EL (cell line): ENCODE results near the gene SRPX2.
A peak's percentile ranks its signal among the peaks of the same experiment; 100 is the strongest.

ENCODE experiments used
- DNase-seq: peaks from one replicate; pipeline ENCODE4 v3.0.0-alpha.2; 2016

Gene SRPX2, protein sequence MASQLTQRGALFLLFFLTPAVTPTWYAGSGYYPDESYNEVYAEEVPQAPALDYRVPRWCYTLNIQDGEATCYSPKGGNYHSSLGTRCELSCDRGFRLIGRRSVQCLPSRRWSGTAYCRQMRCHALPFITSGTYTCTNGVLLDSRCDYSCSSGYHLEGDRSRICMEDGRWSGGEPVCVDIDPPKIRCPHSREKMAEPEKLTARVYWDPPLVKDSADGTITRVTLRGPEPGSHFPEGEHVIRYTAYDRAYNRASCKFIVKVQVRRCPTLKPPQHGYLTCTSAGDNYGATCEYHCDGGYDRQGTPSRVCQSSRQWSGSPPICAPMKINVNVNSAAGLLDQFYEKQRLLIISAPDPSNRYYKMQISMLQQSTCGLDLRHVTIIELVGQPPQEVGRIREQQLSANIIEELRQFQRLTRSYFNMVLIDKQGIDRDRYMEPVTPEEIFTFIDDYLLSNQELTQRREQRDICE

DNA sequence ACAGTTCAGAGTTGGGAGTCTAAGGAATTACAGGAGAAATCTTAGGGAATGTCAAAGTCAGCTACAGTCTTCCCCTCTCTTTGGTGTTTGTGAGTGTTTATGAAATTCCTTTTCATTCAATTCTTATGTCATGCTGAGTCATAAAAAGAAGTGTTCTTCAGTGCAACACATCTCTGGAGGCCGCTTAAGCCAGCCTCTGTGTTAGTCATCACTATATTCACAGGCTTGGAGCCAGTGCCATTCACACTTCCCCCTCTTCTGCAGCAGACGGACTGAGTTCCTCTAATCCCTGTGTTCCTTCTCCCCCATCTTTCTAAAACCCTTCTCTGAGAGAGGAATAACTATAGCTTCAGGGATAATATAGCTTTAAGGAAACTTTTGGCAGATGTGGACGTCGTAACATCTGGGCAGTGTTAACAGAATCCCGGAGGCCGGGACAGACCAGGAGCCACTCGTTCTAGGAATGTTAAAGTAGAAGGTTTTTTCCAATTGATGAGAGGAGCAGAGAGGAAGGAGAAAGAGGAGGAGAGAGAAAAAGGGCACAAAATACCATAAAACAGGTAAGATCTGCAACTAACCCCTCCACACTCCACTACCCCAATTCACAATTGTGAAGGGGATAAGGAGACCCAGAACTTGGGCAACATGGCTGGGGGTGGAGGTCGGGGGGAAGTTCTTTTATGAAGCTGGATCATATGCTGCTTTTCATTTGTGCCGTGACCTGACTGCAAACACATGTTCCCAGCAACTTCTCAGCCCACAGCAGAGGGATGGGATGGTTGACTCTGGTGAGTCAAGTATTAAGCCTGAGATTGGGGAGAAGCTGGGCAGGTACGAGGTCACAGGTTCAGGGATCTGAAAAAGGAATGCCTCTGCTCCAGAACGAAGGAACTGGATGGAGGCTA lies at the start of gene SRPX2:
TSS of gene SRPX2 (plus strand) at position 244 of the 905 bp plus-strand sequence. CDS start 2,124 bp downstream, outside the sequence.
- peak; percentile 84 for DNase-seq

DNA sequence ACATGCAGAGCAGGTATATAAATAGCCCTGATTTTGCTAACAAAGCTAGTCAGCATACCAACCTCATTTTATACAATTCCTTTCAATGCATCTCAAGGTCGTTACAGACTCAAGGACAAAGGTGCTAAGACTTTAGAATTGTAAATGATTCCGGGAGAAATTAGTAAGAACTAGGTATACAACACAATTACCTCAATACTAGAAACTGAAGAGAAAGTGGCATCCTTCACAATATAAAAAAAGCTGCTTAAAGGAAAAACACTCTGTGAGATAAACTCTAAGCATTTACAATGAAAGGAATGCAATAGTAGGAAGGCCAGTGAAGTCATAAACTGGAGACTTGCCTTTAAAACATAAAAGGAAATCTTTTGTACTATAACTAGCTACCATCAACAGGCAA lies 47.4 kb upstream of the SRPX2 start:
- DNase-seq = no peak

DNA sequence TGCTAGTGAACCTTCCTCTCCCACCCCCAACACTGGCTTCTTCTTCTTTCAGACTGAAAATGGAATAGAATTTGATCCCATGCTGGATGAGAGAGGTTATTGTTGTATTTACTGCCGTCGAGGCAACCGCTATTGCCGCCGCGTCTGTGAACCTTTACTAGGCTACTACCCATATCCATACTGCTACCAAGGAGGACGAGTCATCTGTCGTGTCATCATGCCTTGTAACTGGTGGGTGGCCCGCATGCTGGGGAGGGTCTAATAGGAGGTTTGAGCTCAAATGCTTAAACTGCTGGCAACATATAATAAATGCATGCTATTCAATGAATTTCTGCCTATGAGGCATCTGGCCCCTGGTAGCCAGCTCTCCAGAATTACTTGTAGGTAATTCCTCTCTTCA lies 44.5 kb upstream of the SRPX2 start:
- no peak for DNase-seq

DNA sequence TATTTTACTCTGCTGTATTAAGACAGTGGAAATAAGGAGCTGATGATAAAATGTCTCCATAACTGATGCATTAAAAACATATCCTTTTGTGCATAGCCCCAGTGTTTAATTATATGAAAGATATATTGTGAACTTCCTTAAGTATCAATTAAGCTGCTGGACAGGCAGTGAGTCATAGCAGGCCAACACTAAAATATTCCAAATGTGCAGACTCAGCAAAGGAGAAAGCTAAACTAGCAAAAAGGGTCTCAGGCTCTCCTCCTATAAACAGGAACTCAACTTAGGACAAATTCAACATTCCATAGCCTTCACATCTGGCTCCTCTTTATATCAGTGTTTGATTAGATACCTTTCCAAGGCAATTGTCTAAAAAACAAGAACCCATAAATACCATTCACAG lies 43.7 kb upstream of the SRPX2 start:
- DNase-seq = no peak

DNA sequence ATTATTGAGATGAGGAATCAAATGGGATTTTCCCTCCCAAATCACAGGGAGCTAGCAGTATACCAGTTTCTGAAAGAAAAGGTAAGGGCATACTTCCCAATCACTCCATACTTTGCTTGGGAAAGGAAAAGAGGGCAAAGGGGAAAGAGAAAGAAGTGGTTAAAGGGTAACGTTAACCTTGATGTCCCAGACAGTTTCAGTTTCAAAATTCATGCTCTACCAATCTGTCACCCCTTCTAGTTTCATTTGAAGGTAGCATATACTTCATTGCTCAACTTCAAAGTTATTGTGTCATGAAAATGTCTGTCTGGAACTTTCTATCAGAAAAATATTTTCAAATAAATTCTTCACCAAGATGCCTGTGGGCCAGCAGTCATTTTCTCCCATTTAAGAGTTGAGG lies 43.2 kb upstream of the SRPX2 start:
- no peak for DNase-seq

DNA sequence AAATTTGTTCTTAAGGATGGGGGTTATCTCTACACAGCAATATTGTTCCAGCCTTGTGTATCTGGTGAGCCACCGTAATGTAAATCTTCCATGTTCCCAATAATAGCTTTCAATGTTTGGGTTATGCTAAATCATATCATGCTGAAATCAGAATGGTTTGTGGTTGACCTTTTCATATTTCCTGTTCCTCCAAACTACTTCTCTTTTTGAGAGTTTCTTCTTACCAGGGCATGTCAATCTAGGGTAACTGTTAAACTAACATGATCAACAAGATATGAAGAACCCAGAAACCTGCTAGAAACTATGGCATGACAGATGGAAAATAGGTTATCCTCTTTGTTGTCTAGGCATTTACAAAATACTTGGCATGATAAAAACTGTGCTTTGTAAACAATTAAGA lies 37.2 kb upstream of the SRPX2 start:
- DNase-seq = no peak

DNA sequence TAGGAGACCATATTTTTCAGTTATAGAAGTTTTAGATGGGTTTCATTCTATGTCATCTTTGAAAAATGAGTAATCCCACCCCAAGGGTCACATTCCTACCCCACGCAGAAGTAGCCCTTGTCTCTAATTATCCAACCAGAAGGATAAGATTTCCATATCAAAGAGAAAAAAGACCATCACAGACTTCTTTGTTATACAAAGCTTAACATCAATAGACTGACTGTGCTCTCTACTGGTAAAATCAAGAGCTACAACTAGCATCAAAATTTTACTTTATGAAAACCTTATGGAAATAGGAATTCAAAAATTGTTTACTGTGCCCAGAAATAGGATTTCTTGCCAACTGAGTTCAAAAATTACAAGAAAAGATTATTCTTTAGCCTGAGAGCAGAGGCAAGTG lies 34.4 kb upstream of the SRPX2 start:
- DNase-seq = no peak

DNA sequence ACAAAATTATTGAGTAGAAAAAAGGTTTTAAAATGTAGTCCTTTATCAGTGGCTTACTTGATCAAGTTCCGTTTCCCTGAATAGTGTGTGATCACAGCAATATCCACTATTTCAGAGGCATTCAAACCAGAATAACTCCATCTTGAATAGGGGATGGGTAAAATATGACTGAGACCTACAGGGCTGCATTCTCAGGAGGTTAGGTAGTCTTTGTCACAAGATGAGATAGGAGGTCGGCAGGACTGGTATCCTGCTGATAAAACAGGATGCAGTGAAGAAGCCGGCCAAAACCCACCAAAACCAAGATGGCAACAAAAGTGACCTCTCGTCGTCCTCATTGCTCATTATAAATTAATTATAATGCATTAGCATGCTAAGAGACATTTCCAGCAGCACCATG lies 32.0 kb upstream of the SRPX2 start:
- DNase-seq = no peak

DNA sequence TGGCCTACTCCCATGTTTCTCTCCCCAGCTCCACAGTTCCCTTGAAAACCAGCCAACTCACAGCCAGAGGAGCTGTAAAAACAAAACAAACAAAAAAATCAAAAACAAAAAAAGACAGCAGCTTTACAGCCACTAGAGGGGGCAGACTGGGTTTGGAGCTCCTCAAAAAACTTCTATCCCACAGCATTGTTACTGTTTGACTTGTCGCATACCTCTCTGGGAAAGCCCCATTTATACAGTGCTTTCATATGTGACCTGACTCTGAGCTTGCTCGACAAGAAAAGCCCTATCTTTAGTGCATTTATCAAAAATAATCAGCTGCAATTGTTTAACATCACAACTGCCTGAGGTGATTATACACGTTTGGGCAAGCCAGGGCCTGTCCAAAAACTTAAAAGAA lies 29.0 kb upstream of the SRPX2 start:
- DNase-seq = peak; percentile 62

DNA sequence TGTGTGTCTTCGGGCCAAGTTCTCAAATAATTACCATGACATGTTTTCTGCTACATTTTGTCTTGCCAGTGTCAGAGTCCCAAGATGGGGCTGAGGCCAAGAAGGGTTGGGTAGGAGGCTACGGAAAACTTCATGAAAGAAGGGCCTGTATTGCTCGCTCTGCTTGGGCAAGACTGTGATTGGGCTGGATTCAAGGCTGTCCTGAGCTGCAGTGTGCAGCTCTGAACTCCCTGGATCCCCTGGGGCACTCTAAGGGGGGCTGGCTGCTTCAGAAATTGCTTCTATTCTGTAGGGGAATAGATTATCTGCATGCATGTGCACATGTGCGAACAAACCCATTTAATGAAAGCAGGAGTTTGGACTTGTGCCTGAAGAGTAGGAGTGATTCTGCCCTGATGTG lies 21.0 kb upstream of the SRPX2 start:
- no peak for DNase-seq

DNA sequence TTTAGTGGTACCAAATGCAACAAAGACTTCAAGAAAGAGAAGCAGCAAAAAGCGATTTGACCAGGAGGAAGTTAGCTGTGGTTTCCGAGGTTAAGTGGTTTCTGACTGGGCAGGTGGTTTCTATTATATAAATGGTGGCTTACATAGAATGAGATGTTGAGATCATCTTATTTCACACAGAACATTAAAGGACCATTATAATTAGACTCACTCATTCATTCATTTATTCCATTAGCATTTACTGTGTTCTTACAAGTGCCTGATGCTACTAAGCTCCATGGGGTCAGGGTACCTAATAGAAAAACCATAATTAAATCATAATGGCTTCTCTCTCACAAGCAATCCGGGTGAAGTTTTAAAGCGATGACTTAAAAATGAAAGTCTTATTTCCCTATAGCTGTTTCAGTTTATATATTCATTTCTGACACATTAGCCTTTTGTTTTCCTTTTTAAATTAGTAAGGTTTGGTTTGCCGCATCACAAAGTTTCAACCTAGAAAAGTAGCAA lies 18.0 kb upstream of the SRPX2 start:
- no peak for DNase-seq

DNA sequence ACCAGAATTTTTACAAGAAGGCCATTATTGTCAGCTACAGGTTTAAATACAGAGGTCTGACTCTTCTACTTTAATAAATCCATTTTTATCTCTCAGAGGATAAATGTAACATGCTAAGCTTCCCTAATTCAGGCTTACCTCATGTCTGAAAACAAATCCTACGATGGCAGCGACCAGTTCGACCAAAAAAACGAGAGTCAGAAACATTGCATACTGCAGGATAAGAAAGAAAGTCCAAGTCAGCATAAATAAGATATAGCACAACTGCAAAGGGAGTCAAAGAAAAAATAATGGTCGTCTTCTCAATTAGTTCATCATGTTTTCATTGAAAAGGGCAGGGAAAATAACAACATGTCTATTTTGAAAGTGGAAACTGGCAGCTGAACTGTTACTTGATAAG lies 9.0 kb upstream of the SRPX2 start:
- DNase-seq = no peak

DNA sequence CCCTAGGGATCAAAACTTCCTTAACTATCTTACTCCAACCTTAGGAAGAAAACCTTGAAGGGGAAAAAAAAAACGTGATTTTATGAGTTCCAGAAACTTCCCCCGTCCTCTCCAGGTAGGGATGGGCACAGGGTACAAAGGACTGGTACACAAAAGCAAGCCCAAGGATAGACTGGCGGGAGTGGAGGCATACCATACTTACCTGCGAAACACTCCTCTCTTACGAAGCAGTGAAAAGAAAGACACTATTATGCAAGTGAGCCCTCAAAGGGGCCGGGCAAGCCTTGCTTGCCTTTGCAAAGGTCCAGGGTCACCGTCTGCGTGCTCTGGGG lies 8.0 kb upstream of the SRPX2 start:
- DNase-seq = no peak

DNA sequence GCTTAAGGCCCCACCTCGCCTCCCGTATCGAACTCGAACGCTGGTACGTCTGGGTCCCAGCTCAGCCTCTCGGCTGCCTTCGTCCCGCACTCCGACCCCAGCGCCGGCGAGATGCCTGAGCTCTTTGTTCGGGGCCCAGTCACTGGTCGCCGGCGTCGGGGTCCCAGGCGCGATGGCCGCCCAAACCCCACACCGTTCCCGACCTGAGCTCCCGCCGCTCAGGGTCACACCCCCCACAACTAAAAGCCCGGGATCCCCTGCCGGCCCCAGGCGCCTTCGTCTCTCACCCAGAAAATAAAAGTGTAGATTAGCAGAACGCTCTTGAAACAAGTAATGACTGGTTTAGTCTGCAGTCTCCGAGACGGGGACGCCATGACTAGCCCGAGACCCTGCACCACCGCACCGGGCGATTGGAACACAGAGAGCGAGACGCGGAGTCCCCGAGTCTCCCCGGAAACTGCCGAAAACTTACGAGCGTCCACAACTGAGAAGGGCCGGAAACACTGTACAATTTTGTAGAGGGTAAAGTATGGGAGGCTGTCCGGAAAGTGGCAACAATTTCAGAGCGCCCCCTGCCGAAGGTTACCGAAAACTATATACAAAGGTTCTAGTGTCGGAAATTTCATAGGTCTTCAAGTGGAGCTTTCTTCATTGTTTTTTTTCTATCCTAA lies 7.5 kb upstream of the SRPX2 start, which contains the start of gene TSPAN6:
TSS of gene TSPAN6 (minus strand) at position 486 of the 671 bp plus-strand sequence. CDS start at position 374, 112 bp downstream.
- peak; percentile 89 for DNase-seq

DNA sequence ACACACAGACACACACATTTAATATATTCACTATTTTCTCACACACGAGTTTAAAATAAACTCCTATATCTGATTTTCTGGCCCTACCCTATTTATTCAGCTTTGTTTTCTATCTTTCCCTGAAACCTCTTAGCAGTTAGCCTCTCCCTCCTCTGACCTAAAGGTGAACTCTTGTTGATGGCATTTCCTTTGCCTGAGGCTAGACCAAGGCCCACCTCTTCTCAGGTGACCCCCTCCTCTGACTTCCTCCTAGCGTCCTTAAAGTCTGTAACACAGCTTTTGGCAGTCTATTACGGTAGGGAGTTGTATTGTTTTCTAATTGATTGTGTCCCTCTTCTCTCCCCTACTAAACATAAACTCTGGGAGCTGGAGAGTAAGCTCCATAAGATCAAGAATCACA lies 1.7 kb upstream of the SRPX2 start:
- DNase-seq = no peak

DNA sequence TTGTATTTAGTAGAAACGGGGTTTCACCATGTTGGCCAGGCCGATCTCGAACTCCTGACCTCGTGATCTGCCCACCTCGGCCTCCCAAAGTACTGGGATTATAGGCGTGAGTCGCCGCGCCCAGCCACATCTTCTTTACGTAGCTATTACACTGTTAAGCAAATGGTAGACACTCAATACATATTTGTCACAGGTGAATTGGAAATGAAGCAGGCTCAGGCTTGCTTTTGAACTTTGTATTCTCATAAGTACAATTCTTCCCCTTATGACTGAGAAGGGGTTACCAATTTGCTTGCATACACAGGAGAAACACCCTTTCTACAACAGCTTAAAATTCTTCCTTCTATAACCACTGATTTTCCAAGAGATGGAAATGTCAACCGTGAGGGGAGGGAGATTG lies 787 bp upstream of the SRPX2 start:
- no peak for DNase-seq

DNA sequence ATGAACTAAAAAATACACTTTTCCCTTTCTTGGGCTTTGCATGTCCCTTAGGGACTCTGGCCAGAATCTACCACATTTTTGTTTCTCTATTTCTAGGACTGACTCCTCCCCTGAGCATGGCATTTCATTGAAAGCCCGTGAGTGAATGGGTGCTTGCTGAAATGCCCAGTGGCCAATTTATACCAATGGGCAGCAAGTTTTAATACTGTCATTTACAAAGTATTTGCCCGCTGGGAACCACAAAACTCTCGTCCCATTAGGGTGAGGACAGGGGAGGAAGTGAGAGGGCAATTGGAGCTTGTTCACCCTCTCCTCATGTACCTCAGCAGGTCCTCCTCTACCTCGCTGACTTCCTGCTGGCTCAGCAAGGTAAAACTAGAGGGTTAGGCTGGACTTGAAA lies 1.1 kb downstream of the SRPX2 start:
- DNase-seq = peak; percentile 67

DNA sequence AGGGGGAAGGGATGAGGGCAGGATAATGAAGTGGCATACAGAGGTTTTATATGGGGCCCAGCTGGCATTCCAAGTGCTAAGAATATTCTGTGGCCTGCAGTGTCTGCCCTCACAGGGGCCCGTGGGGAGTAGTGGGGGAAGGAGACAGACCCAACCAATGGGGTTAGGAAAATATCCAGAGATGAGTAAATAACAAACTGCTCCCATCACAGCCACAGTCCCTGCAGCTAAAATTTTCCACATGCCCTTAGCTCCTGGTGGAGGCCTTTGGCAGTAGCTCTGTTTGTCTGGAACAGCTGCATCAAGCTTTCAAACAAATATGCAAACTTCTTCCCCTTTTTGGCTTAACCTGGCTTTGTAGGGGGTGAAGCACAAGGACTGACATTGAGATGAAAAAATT lies 3.1 kb downstream of the SRPX2 start:
- peak; percentile 26 for DNase-seq

DNA sequence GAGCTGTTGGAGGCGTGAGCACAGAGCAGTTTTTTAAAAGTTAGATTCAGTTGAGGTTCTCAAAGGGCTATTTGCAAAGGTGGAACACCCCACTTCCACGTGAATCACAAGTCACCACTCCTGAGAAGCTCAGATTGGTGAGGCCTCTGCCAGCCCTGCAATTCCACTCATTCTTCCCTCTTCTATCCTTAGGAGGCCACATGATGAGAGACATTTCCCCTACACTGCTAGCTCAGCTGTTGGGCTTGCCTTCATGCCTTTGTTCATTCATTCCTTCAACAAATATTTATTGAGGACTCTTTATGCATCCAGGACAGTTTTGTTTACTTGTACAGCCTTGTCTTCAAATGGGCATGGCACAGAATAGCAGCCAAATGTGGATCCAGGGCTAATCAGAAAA lies 3.7 kb downstream of the SRPX2 start:
- DNase-seq = no peak

DNA sequence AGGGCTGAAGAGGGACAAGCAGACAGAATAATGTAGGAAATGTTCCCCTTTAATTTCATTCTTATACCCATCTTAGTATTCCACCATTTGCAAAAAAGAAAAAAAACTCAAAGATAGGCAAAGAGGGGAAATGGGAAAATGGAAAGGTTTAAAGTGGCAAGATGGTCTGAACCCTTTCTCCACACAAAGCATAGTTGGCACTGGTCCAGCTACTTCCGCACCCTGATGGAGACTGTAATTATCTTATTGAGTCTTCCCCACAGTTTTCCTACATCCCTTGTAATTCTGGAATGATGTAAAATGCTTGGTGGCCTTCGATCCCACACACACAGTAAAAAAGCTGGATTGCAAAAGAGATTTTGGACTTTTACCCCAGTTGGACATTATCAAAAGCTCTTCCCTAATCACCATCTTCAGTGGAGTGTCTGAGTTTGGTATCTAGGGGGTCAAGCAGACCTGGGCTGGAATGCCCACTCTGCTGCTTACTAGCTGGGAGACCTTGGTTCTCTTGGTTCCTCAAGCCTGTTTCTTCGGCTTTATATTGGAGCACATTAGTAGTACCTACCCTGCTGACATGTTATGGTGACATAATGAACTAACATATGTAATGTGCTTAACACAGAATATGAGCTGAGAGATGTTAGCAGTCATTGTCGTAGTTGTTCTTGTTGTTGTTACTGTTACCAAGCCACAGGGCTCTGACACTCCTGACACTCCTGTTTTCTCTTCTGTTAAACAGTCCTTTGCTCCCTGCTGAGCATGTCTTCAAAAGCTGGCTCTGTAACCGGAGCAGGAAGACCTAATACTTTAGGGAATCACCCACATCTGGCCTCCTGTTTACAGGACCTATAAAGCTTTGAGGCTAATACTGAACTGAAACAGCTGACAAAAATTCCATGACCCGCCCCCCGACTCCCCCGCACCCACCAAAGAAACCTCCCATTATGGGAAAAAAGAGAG lies 4.7 kb downstream of the SRPX2 start:
- DNase-seq = peak; percentile 65

DNA sequence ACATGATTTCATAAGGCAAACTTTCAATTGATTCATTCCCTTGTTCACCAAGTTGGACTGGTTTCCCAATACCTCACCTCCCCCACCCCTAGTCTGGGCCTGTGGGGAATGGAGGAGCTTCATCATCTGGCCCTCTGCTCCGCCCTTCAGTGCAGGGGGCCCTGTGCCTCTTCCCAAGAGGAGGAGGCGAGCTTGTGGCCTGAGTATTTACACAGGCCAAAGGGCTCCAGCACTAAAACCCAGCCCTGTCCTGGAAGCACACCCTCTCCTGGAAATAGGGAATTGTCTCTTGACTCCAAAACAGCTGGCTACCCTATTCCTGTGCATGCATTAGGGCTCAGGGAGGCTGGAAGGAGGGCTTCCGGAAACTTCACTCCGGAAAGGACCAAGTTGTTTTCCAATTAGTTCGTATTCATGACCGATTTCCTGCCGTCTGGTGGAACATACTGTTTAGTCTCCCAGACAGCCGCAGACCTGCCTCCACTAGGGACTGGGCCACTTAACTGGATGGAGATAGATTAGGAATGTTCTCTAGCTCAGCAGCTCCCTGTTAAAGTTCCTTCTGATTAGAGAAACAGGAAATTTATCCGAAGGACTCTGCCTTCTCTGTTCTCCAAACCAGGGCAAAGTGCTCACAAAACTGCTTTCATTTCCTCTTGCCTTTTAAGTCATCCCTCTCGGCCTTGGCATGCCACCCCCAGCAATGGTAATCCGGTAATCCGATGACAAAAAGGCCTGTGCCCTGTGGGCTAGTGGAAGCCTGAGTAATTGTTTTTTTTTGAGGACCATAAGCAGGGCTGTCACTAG lies 5.8 kb downstream of the SRPX2 start:
- DNase-seq = peak; percentile 86
